Mucosa of descending colon (tissue), 3 donors: ENCODE measurements around the gene GSG1L. TPM values are rescaled to one million over a fixed set of nuclear protein-coding genes. Genes with fewer than 3 reads are reported as not detected.
"Not testable (repeated sequence)": the region's sequence is repeated elsewhere in the genome, so short reads cannot be mapped to it uniquely, and the experiment has no call there.

Experiments used
- ATAC-seq: fragments of 200-7000 bp; cut with Tn5 transposase; one replicate; pipeline ENCODE4 v1.9.1; 2020; ENCODE audit warnings: mild to moderate bottlenecking, moderate library complexity
- DNase-seq, 3 donors: peaks; one replicate each; pipeline ENCODE4 v3.0.0-alpha.2; 2020
- H3K36me3 ChIP-seq: fragments of 200-600 bp; one replicate; pipeline ENCODE4 v1.8.0; 2021; ENCODE audit warnings: low read depth, mild to moderate bottlenecking
- H3K4me1 ChIP-seq: fragments of 200-600 bp; one replicate; pipeline ENCODE4 v1.8.0; 2021; ENCODE audit warnings: low read depth, mild to moderate bottlenecking
- H3K4me3 ChIP-seq: fragments of 200-600 bp; one replicate; pipeline ENCODE4 v1.8.0; 2021; ENCODE audit warnings: mild to moderate bottlenecking
- H3K9me3 ChIP-seq: fragments of 200-600 bp; one replicate; pipeline ENCODE4 v1.8.0; 2021; ENCODE audit warnings: mild to moderate bottlenecking
- intact Hi-C, 2 donors: fragments of 100-400 bp; cut with DNase I in 1 of 2; cut with micrococcal nuclease in 1 of 2; formaldehyde crosslinking; loops; one replicate each; pipeline versions ENCODE4 v1.11.0 to v1.11.1; 2022; cut with DNase I, micrococcal nuclease
- total RNA-seq, 3 donors: library from RNA; stranded (reverse); fragmentation: NEBNext Ultra II Directional in 2 of 3; extraction: Animal tissue kit (Norgen Biotek cat#: 25700) in 2 of 3; gene quantifications; one replicate each; pipeline versions ENCODE4 v1.2.1 to v1.2.4, GENCODE V29; 2021 to 2023
- TF ChIP-seq, protein P1 (sequence below): fragments of 200-600 bp; IDR thresholded peaks from one replicate; pipeline ENCODE4 v1.8.0; 2022; ENCODE audit warnings: antibody characterized with exemption, mild to moderate bottlenecking
- donor health status: DM: no; HTN: no; CAD: no; lungs with moderate emphysema.
- donor health status: DM: no; HTN: no; CAD: no.
- donor health status: DM: no; HTN: yes; CAD: no.

The GSG1L gene
- total RNA-seq, 3 donors from 2014 or later, result 0.46 to 1.2 TPM; not detected in 1

DNA sequence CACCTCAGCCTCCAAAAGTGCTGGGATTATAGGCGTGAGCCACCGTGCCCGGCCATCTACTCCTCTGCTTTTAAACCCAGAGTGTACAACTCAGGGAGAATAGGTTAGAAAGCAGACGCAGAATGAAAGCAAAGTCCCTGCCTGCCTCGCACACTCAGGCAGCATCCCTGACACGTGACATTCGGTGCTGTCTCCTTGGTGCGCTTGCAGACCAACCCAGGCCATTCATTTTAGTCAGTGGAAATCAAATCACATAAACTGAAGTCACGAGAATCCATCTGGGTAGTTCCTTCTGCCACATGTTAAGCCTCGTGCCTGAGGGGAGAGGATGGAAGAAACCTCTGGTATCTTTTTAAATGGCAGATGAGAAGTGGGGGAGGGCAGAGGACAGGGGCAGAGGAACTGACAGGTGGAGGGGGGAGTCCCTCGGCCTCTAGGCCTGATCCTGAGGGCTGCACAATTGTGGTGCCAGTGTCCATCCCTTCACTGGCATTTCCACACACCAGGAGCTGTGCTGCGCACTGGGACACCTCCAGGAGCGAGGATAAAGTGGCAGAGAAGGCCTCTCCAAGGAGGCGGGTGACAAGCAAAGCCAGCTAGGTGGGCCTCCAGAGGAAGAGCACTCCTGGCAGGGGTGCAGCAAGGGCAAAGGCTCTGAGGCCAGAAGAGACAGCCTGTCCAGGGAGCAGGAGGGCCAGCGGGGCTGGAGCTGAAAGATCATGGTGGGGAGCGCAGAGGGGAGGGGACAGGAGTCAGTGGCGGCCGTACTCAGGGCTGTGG lies 317.2 kb downstream of the GSG1L start:
- ATAC-seq (no peak), DNase-seq (no peak)
- Histone ChIP-seq H3K4me1 (peaks cover 4% of the 10 kb centered on the region), H3K4me3 (no peak overlapping the region), H3K36me3 (no peaks in the 10 kb centered on the region), H3K9me3 (no peaks in the 10 kb centered on the region)
- intact Hi-C loops, result no loop called here
- TF ChIP-seq, protein P1, sequence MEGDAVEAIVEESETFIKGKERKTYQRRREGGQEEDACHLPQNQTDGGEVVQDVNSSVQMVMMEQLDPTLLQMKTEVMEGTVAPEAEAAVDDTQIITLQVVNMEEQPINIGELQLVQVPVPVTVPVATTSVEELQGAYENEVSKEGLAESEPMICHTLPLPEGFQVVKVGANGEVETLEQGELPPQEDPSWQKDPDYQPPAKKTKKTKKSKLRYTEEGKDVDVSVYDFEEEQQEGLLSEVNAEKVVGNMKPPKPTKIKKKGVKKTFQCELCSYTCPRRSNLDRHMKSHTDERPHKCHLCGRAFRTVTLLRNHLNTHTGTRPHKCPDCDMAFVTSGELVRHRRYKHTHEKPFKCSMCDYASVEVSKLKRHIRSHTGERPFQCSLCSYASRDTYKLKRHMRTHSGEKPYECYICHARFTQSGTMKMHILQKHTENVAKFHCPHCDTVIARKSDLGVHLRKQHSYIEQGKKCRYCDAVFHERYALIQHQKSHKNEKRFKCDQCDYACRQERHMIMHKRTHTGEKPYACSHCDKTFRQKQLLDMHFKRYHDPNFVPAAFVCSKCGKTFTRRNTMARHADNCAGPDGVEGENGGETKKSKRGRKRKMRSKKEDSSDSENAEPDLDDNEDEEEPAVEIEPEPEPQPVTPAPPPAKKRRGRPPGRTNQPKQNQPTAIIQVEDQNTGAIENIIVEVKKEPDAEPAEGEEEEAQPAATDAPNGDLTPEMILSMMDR, result no peak

DNA sequence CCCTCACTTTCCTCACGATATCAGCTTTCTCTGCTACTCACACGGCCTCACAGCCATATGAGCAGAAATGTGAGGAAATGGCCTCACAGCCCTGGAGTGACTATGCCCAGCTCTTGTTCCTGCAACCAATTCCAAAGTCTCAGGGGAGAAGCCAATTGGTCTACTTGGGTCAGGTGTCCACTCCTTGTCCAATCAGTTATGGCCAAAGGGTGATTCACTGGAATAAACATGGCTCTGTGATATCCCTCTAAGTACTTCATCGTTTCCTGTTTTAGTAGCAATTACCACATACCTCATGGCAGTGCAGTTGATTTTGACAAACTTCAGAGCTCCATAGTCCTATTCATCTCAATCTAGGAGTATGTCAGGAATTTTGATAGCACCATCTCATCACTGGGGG lies 318.2 kb downstream of the GSG1L start:
- intact Hi-C loops, result no loop called here
- TF ChIP-seq, protein P1, result no peak
- Histone ChIP-seq H3K36me3 (no peaks in the 10 kb centered on the region), H3K9me3 (no peaks in the 10 kb centered on the region), H3K4me3 (no peak overlapping the region), H3K4me1 (peaks cover 4% of the 10 kb centered on the region)
- no peak for DNase-seq
- no peak for ATAC-seq

DNA sequence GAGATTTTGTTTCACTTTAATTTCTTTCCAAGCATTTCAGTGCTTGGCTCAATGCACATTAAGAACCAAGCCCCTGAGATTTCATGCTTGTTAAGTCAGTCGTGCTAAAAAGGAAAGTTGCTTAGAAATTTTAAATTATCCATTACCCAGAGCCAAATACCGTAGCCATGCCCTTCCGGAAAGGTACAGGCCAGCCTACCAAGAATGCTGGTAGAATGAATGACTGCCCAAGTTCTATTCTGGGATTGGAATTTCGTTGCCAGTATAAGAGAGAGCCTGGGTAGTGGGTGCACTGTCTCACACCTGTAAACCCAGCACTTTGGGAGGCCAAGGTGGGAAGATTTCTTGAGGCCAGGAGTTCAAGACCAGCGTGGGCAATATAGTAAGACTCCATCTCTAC lies 319.6 kb downstream of the GSG1L start:
- no peaks in the 10 kb centered on the region for H3K36me3 ChIP-seq
- no peak for ATAC-seq
- peaks cover 2% of the 10 kb centered on the region for H3K4me1 ChIP-seq
- H3K9me3 ChIP-seq, result no peaks in the 10 kb centered on the region
- intact Hi-C loops, result no loop called here
- H3K4me3 ChIP-seq, result no peak overlapping the region
- TF ChIP-seq, protein P1, result no peak
- no peak for DNase-seq

DNA sequence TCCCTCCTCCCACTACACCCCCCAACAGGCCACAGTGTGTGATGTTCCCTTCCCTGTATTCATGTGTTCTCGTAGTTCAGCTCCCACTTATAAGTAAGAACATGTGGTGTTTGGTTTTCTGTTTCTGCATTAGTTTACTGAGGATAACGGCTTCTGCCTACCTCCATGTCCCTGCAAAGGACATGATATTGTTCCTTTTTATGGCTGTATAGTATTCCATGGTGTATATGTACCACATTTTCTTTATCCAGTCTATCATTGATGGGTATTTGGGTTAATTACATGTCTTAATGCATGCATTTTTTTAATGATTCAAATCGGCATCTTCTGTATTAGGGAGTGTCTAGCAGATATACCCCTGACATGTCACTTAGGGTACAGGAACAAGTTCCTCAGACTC lies 320.5 kb downstream of the GSG1L start:
- intact Hi-C loops, H3K4me3 ChIP-seq, H3K36me3 ChIP-seq, H3K9me3 ChIP-seq, H3K4me1 ChIP-seq, DNase-seq, ATAC-seq: not testable (repeated sequence)

DNA sequence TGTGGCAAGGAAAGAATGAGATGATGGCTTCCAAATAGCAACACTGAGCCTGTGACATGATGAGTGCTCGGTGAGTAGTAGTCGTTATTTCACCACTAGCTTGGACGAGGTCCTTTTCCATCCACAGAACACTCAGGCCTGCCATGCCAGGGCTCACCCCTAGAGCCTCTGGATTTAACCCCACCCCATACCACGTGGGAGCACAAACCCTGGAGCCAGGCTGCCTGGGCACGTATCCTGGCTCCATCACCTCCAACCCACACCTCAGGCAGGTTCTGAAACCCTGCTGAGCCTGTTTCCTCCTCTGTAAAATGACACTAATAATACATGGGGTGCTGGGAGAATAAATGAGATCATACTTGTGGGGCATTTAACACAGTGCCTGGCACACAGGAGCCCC lies 321.2 kb downstream of the GSG1L start:
- no peak overlapping the region for H3K4me3 ChIP-seq
- no peaks in the 10 kb centered on the region for H3K9me3 ChIP-seq
- no peaks in the 10 kb centered on the region for H3K36me3 ChIP-seq
- no peaks in the 10 kb centered on the region for H3K4me1 ChIP-seq
- TF ChIP-seq, protein P1, result no peak
- intact Hi-C loops, result no loop called here
- DNase-seq (no peak), ATAC-seq (no peak)

DNA sequence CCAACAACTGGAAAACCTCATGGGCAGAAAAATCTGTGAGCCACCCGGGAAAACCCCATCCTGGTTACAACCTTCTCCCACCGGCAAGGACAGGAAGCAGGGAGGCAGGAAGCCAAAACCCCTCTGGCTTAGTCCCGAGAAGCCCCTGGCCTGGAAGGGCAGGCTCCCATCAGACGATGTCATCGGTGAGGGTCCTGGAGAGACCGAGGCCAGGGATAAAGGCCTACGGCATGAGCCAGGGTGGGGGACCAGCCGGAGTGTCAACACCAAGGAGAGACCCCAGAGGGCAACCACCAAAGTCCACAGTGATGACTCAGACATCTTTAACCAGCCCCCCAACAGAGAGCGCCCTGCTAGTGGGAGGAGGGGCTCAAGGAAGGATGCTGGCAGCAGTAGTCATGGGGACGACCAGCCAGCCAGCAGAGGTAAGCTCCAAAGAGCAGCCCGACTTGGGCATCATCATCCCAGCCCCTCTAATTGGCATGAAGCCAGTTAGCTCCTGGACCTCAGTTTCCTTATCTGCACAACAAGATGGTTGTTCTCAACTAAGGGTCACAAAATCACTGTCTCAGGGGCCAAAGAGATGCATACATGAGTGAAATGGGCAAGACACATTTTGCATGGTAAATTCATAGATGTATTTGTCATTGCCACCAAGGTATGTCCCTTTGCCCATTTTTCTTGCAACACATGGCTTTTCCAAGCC lies 322.9 kb downstream of the GSG1L start:
- intact Hi-C loops, result no loop called here
- DNase-seq, result no peak
- Histone ChIP-seq H3K36me3 (no peaks in the 10 kb centered on the region), H3K4me3 (no peak overlapping the region), H3K9me3 (no peaks in the 10 kb centered on the region), H3K4me1 (no peaks in the 10 kb centered on the region)
- TF ChIP-seq, protein P1, result no peak
- ATAC-seq, result no peak
